Spleen (tissue), 7 donors: ENCODE results near the gene ATAD1.

ENCODE experiments used
- CTCF ChIP-seq, 11 experiments: fragments of 200-600 bp in 7 of 11; fragments of 450-650 bp in 4 of 11; sonication (generic) in 4 of 11; IDR thresholded peaks in 8 of 11; conservative IDR thresholded peaks in 3 of 11; 1 replicate in 7 of 11; 2 replicates in 4 of 11; pipeline versions ENCODE4 v1.4.0 to v1.8.0; 2016 to 2021; ENCODE audit warnings: antibody characterized with exemption in 11 of 11, inconsistent platforms in 4 of 11, mild to moderate bottlenecking in 1 of 11
- POLR2A ChIP-seq, 3 donors: fragments of 450-650 bp; IDR thresholded peaks; one replicate each; pipeline ENCODE4 v1.5.1; 2017; ENCODE audit warnings: antibody characterized with exemption in 3 of 3, mild to moderate bottlenecking in 1 of 3
- donor health status: DM: no; HTN: no; CAD: no; lungs with moderate emphysema.
- donor health status: DM: no; HTN: no; CAD: no.
- donor health status: DM: no; HTN: no; CAD: no.

GRCh38 chr10:87786421-87786820 lies 31.6 kb downstream of the ATAD1 start:
- TF ChIP-seq POLR2A (IDR thresholded peaks at IDR 0.05), result no peak
- TF ChIP-seq CTCF (IDR thresholded peaks at IDR 0.05 in 8 of 11, conservative IDR thresholded peaks at IDR 0.05 in 3 of 11), result no peak
